PC-3 (cell line): Measurements from ENCODE around the gene MGMT.

Experiments used
- EZH2 ChIP-seq: fragments of 300-600 bp; sonication (generic); IDR thresholded peaks from one replicate; pipeline ENCODE4 v1.6.1; 2017; ENCODE audit warnings: antibody characterized with exemption, mild to moderate bottlenecking, low read length; ENCODE audit not compliant: unreplicated experiment
- EZH2phosphoT487 ChIP-seq: fragments of 300-600 bp; sonication (generic); IDR thresholded peaks from 2 replicates; pipeline ENCODE4 v1.6.1; 2018; ENCODE audit warnings: mild to moderate bottlenecking, antibody characterized with exemption, low read length, borderline replicate concordance
- TF ChIP-seq, protein P1 (sequence below): fragments of 300-600 bp; sonication (generic); conservative IDR thresholded peaks from 2 replicates; pipeline ENCODE4 v1.5.1; 2017; ENCODE audit warnings: antibody characterized with exemption, low read depth, mild to moderate bottlenecking, low read length

DNA sequence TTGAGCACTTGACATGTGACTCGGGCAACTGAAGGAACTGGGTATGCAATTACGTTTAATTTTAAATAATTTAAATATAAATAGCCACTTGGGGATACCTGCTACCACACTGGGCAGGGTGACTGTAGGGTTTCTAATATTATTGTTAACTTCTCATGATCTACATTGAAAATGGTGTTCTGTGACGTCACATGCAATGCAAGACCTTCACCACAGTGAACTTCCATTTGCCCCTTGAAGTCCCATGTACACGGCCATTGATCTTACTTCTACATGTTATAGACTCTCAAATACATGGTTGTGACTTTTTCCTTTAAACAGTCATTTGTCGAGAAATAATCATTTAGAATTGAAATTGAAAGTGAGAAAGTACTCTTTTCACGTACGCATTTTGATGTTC lies 154.0 kb downstream of the MGMT start:
- TF ChIP-seq EZH2phosphoT487 (no peak), EZH2 (no peak)
- TF ChIP-seq, protein P1, sequence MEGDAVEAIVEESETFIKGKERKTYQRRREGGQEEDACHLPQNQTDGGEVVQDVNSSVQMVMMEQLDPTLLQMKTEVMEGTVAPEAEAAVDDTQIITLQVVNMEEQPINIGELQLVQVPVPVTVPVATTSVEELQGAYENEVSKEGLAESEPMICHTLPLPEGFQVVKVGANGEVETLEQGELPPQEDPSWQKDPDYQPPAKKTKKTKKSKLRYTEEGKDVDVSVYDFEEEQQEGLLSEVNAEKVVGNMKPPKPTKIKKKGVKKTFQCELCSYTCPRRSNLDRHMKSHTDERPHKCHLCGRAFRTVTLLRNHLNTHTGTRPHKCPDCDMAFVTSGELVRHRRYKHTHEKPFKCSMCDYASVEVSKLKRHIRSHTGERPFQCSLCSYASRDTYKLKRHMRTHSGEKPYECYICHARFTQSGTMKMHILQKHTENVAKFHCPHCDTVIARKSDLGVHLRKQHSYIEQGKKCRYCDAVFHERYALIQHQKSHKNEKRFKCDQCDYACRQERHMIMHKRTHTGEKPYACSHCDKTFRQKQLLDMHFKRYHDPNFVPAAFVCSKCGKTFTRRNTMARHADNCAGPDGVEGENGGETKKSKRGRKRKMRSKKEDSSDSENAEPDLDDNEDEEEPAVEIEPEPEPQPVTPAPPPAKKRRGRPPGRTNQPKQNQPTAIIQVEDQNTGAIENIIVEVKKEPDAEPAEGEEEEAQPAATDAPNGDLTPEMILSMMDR: no peak
